Adrenal gland (tissue), 5 donors: ENCODE results near the gene PPP1R3D.

Source experiments
- CTCF ChIP-seq, 6 experiments: fragments of 450-650 bp in 4 of 6; fragments of 200-600 bp in 2 of 6; sonication (generic) in 1 of 6; IDR thresholded peaks; 1 replicate in 5 of 6; 2 replicates in 1 of 6; pipeline versions ENCODE4 v1.5.1 to v1.8.0; 2016 to 2021; ENCODE audit warnings: antibody characterized with exemption in 6 of 6, mild to moderate bottlenecking in 2 of 6, moderate library complexity in 1 of 6
- POLR2A ChIP-seq, 2 donors: fragments of 450-650 bp; IDR thresholded peaks; one replicate each; pipeline ENCODE4 v1.6.1; 2017; ENCODE audit warnings: antibody characterized with exemption in 2 of 2, mild to moderate bottlenecking in 2 of 2, moderate library complexity in 1 of 2
- donor health status: DM: no; HTN: no; CAD: no.

GRCh38 chr20:59977086-59977485 lies 37.0 kb upstream of the PPP1R3D start:
- TF ChIP-seq CTCF (IDR thresholded peaks at IDR 0.05) (no peak), POLR2A (IDR thresholded peaks at IDR 0.05) (no peak)
